ENCODE results near the gene HOXD11.
A peak's percentile ranks its signal among the peaks of the same experiment; 100 is the strongest.

Gene HOXD11

DNA sequence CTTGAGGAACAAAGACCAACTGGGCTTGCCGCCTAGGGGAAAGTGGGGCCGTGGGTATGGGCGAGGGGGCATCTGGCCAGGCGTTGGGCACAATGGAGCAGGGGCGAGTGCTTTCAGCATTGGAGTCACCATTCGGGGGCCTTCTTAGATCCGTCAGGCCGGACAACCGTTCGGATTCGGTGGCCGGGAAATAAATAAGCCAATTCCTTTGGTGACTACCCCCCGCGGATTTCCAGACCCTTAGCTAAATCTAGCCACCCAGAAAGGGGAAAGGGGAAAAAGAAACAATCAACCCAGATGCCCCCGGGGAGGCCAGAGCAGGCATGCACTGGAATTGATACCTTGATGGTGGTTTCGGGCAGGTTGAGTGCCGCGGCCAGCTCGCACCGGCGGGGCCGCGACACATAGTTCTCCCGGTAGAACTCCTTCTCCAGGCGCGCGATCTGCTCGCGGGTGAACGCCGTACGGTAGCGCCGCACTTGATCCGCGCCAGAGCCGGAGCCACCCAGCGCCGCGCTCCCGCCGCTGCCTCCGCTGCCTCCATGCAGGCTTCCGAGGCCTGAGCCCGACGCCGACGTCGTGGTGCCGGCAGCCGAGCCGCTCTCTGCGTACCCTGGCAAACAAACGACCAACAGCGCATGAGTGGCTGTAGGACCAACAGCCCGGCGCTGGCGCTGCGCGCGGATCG, 25.1 kb upstream of the HOXD11 start:
- DNase-seq: no peak

DNA sequence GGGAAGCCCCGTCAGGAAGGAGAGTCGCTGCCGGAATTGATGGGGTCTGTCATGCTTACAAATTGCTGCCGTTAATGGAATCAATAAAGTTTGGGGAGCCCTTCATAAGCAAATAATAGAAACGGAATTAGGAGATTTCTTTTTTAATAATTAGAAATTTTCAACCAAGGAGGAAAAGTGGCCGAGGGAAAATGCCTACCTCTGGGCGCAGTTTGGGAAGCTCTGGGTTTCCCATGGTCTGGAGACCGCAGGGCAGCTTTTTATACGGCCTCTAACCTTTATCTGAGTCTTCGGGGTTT, 24.6 kb upstream of the HOXD11 start:
- DNase-seq: no peak

DNA sequence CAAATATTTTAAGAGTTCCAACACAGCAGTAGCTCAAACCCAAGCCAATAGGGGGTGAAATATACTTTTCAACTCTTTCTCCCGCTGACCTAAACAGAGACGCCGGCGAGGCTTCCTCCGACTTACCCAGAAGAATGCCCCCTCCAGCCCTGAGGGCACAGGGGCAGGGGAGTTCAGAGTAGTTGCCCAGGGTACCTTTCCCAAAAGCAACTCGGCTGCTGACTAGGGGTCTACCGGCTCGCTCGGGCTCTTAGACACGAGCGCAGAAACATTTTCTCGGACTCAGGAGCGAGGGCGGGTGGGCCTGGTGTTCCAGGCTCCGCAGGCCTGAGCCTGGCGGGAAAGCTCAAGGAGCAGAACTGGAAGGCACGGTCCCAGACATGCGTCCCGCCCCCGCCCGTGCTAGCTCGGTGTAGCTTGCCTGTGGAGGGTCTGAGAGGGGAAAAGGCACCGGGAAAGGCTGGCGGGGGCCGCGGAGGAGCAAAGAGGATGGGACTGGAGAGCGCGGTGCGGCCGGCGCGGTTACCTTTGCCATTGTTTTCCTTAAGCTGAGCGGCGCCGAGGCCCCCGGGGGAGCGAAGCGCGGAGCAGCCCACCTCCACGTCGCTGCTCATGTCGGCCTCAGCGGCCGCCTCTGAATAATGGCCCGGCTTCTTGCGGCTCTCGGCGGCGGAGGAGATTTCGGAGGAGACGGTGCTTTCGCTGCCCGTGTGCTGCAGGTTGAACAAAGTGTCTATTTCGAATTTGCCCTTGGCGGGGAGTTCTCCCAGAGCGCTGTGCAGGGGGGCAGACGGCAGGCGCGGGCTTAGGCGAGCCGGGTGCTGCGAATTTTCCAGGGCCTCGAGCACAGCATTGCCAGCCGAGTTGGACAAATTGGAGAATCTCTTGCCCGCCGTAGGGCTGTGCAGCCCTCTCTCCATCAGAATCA, 24.0 kb upstream of the HOXD11 start:
- no peak for DNase-seq

DNA sequence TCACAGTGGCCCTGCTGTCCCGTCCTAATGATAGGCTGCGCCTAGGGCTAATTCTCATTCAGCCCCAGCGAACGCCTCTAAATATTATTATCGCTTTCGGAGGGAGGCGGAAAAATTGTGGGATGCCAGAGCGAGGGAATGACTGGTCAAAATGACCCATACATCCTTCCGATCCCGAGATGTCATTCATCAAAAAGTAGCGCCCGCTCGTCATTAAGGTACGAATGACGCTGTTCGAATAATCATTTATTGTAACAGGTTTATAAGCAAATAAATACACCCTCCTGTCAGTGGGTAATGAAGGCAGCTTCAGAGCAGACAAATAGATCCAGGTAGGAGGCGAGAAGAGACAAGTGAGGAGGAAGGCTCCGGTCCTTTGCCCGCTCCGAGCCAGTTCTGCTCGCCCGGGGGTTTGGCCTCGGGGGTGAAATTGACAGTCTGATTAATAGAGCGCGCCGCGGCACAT, 23.3 kb upstream of the HOXD11 start, which contains the start of gene EVX2:
Gene EVX2 (minus strand): TSS at position 167 of the 466 bp plus-strand sequence. CDS start 186 bp downstream, outside the sequence.
- no peak for DNase-seq

DNA sequence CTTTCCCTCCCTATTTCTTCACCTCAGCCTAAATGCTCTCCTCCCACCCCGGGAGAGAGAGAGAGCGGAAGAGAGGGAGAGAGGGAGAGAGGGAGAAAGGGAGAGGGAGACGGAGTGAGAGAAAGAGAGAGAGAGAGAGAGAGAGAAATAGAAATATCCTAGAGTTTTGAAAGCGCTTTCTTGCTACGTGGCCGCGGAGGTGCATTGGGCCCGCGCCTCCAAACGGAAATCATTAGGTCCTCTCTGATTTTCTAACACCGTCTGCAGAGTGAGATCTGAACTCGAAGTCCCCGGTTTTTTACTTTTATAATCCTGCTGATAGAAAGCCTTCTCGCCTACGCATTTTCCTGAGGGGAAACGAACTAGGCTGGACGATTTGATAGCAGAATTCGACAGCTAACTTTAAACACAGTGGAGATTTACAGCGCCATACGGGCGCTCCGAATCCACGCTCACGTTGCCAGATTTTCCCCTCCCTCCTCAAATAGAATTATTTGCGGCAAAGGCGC, 22.4 kb upstream of the HOXD11 start:
- DNase-seq: peak in 1 of 2 experiments; percentile 51

DNA sequence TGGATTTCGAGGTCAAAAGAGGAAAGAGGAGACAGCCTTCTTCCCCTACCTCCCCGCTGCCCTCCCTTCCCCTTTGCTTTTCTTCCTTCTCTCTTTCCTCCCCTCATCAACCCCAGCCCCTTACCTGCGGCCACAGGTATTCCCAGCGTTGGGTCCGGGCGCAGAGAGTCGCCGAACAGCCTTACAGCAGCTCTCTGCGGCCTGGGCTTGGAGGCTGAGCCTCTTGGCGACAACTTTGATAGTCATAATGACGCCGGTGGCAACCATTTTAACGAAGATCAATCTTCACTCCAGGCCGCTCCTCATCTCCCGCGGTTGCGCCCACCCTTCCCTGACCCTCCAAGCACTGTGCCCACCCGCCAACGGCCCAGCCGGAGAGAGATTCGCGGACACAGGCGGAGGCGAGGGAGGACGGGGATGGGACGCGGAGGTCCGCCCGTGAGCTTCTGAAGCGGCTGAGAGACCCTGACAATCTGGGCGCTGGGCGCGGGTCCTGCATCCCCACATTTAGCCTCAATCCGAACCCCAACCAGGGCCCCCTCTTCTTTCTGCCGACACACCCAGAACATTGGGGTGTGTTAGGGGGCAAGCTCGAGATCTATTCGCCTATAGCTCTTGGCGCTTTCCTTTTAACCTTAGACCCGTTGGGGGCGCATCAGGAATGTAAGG, 21.8 kb upstream of the HOXD11 start:
- peak in 1 of 2 experiments; percentile 79 for DNase-seq

DNA sequence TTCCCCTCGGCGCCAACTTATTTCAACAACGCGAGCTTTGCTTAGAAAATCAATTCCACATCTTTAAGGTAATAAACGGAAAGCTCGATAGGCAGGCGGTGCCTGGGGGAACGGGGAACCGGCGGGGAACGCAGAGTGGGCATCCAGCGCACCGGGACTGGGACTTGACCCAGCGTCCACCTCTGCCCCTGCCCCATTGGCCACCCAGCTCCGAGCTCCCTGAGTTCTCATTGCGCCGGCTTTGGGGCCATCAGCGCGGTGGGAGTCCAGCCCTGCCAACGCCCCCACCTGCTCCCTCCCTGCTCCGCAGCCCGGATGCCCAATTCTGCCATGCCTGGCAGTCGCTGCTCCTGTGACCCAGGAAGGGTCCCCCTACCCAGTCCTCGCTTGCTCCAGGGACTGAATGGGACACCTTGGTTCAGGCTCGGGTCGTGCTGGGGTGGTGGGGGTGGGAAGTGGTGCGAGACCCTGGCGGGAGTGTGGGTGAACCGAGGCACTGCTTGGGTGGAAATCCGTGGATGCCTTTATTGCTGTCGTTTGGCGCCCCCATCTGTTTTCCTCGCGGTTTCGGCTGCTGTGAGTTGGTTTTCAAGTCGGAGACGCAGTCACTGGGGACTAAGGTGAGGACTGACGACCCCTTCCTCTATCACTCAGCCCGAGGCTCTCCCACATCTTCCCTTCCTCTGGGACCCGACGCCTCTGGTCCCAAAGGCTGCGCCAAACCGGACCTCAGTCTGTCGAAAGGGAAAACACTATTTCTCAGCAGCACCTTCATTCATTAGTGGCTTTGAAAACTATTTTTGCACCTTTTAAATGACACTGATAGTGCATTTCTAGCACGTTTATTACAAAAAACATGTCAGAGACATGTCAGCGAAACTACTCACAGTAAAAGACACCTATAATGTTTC, 21.0 kb upstream of the HOXD11 start:
- DNase-seq: peak; percentile 58 to 88

DNA sequence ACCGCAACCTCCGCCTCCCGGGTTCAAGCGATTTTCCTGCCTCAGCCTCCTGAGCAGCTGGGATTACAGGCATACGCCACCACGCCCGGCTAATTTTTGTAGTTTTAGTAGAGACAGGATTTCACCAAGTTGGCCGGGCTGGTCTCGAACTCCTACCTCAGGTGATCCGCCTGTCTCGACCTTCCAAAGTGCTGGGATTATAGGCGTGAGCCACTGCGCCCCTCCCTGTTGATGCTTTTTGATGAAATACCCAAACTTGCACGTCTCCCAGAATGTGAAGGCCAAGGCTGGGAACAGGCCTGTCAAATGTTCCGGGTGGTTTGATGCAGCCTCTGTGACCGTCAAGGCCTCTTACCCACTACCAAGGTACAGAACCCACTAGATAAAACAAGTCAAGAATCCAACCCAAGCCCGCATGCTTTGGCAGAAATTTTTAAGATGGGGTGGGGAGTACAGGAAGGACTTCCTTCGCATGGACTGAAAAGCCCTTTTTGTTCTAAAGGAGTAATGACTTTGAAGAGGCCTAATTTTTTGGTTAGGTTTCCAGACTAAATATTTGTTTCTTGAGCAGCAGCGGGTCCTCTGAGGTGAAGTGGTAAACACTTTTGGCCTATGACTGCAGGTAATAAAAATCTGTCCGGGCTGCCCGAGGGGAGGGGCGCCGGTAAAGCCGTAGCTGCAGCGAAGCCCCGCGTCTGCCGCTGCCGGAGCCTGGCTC, 19.6 kb upstream of the HOXD11 start:
- no peak for DNase-seq

DNA sequence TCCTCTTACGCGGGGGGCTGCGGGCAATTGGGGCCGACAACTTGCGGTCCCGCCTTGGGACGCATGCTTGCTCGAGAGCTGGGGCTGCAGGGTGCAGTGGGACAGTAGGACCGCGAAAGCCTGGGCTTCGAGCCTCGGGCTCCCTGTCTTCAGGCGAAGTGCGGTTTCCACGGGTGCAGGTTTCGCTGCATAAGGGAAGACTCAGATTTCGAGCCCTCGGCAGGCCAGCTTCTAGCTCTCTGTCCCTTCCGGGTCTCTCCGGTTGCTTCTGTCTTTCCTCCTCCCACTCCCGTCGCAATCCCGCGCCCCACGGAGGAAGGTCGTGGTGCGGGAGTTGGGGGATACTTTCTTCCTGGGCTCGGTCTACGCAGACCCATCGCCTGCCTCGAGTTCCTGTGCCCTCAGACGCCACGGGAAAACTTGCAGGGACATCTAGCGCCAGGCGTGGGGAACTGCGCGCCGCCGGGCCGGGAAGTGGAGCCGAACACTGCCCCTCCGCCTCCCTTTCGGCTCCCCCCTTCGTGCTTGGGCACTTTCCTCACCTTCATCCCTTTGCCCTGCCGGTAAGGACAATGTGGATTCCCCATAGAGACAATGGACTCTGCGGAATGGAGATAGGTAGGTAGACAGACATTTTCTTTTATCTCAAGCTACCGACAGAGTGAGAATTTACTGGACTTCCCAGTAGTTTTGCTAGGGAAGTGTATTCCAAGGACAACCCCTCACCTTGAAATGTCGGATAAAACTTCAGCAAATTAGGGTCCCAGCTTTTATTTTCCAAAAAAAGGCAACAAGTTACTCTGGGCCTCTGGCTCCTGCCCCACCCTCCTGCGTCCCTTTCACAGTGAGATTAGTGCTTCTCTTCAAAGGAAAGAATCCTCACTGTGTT, 18.8 kb upstream of the HOXD11 start:
- peak; percentile 48 to 87 for DNase-seq

DNA sequence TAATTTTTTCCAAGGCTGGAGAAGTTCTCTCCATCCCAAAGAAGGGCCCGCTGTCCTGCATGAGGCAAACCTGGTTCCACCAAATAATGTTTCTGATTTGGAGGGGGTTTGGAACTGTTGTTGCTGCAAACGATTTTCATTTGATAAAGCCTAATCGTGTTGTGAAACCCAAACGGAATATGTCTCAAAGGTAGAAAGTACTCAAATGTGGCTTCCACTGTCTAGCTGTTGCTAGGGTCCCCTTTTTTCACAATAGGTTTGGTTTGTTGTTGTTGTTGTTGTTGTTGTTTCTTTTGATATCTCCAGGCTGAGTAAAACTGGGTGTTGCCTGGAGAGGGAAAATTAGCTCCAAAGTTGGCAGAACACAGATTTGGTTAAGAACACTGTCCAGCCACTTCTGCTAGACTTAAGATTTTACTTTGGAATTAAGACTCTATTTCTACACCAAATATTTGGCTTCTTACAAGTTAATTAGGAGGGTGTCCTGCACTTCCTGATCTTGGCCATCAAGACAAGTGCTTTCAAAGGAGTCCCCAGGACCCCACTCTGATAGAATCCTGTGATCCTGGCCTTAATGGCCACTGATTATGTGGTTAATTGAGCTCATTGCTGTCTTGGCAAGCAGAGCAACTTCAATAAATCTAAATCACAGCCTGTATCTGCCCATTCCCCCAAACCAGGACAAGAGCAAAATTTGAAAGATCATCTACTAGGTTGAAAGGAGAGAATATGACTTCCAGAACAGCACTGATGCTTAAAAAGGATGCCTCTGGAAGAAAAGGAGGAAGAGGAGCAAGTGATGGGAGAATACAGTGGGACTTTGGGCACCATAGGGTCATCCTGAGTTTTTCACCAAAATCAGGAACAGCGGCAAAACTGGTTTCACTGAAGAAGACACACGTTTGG, 17.9 kb upstream of the HOXD11 start:
- DNase-seq: no peak

DNA sequence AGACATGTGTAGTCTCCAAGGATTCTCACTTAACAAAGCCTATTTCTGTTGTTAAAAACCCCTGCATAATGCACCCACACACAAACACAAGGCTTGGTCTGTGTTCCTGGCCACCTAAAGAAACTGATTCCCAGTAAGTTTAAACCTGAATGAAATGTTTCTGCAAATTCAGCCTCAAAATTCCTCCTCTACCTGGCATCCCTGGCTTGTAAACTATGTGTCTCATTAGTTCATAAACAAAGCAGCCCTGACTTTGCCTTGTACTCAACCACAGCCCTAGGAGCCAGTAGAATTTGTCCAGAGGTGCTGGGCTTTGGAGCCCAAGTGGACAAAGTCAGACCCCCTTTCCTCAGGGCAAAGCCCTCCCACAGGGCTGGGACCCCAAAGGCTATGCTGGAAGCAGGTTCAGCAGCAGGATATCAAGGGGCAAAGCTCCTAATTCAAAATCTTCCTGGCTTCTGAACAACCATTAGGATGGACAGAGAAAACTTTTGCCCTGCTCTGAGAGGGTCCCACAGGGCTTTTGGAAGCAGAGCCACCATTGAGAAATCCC, 17.2 kb upstream of the HOXD11 start:
- DNase-seq: no peak

DNA sequence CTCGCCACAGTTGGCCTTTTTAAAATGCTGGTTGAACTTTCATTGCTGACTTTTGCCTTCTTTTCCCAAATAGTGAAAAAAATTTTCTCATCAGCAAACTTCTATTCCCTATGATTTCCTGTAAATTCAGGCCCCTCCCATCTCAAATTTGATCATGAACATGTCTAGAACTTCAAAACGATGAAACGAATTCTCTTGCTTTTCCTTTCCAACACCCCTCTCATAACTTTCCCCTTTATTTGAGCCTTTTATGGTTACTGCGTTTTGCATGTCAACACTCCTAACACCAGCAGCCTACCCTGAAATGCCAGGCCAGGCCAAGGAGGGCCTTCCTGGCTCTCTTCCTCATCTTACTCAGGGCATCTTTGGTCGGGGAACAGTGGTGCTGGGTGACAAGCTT, 16.2 kb upstream of the HOXD11 start:
- DNase-seq: no peak

DNA sequence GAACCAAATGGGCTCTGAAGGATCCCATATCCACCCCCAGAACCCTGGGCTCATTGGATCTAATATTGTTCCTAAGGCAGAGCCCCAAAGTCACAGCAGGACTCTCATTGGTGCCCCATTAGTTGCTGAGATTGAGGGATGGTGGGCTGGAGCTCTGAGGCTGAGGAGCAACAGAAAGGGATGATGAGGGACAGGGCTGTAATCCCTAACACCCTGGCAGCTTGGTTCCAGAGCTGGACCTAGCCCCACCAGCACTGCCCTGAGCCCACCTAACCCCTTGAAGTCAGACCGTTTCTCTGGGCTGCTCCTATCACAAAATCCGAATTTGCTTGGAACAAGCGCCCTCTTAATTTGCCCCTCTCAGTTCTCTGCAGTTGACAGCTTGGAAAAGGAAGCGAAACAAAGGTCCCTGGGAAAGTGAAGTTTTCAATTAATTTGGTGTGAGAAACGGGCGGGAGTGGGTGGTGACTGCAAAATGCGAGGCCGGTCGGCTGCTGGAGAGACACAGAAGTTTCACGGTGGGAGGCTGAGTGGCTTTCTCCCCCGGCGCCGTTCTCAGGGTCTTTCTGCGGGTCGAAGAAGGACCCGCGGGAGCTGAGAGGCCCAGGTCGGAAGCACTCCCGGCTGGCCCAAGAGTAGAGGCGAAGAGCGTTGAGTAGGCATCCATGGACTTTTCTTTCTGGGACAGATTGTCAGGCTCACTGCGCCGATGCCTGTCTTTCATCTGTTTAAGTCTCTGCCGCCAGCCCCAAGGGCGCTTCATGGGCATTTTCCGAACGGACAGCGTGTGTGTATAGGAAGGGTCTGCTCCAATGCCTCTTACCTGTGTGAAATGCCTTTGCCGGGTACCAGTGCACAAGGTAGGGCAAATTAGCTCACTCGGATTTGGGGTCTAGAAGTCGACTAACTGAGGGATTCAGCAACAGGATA, 15.5 kb upstream of the HOXD11 start:
- no peak for DNase-seq

DNA sequence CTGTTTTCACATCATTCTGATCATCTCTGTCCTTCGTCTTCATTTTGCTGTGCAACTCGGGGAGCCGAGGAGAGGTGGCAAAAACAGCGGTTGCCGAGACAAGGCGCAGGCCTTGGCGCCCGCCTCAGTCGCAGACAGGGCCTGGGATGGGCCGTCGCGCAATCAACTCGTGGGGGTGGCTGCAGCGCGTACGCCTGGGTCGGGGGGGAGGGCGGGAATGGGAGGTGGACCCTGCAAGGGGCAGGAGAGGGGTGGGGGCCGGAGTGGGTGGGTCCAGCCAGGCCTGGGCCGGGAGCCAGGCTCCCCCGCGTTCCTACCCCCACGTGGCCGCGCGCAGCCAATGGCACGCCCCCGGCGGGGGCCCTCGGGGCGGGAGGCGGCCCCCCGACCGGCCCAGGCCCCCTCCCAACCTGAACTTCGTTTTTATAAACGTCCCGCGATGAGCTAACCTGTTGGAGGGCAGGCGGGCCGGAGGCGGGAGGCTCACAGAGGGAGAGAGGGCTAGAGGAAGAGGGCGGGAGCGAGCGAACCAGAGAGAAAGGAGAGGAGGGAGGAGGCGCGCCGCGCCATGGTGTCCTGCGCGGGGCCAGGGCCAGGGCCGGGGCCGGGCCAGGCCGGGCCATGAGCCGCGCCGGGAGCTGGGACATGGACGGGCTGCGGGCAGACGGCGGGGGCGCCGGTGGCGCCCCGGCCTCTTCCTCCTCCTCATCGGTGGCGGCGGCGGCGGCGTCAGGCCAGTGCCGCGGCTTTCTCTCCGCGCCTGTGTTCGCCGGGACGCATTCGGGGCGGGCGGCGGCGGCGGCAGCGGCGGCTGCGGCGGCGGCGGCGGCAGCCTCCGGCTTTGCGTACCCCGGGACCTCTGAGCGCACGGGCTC, 14.6 kb upstream of the HOXD11 start, which contains the start of gene HOXD13:
Gene HOXD13 (plus strand): TSS at position 452 of the 875 bp plus-strand sequence. CDS start 170 bp downstream, at position 622.
- DNase-seq: peak; percentile 50 to 84

DNA sequence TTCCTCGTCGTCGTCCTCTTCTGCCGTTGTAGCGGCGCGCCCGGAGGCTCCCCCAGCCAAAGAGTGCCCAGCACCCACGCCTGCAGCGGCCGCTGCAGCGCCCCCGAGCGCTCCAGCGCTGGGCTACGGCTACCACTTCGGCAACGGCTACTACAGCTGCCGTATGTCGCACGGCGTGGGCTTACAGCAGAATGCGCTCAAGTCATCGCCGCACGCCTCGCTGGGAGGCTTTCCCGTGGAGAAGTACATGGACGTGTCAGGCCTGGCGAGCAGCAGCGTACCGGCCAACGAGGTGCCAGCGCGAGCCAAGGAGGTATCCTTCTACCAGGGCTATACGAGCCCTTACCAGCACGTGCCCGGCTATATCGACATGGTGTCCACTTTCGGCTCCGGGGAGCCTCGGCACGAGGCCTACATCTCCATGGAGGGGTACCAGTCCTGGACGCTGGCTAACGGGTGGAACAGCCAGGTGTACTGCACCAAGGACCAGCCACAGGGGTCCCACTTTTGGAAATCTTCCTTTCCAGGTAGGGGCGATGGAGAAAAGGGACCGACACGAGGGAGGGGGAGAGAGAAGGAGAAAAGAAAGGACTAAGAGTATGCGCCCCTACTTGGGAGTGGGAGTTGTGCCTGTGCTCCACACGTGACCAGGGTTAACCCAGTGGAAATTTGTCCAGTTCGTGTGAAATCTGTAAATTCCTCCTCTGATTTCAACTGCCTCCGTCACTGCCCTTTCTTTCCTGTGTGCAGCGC, 13.8 kb upstream of the HOXD11 start:
- peak in 1 of 2 experiments; percentile 46 for DNase-seq

DNA sequence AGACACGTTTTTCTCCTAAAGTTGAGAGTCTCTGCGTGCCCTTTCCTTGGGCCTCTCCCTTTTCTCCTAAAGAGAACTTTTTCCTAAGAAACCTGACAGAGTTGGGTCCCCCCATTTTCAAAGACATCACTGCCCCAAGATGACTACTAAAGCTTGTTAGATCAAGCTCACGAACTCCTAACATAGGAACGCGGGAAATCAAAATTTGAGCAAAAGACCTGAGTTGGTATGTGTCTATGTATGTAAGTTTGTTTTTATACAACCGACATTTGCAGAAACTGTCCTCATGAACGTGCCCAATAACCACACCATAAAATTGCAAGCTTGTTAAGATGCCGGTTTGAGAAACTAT, 13.2 kb upstream of the HOXD11 start:
- DNase-seq: no peak

Measured in NCI-H526 (cell line).